ENCODE results near the gene SLC10A3.

SLC10A3 gene

GRCh38 chrX:154437971-154438893 is 52.2 kb downstream of the SLC10A3 start:
- no peak for DNase-seq

All from Kasumi-1 (cell line).